ENCODE measurements around the gene TTC32. TPM values are rescaled to one million over a fixed set of nuclear protein-coding genes. Genes with fewer than 3 reads are reported as not detected.

Gene TTC32
- total and polyA plus RNA-seq, 2 experiments from 2014 or later = 4.6 to 17.0 TPM

GRCh38 chr2:19942199-19942598, 40.4 kb upstream of the TTC32 start:
- Histone ChIP-seq H3K4me2 (no peak overlapping the region), H3K79me2 (replicated peaks; ENCODE audit: insufficient read depth) (no peaks in the 10 kb centered on the region), H3K9me2 (ENCODE audit: insufficient read depth) (no peaks in the 10 kb centered on the region), H4K20me1 (replicated peaks; ENCODE audit: insufficient read depth) (no peaks in the 10 kb centered on the region; the same call in 1 of the 2 replicates), H3K4me3 (no peak overlapping the region), H3K27me3 (ENCODE audit: insufficient read depth) (no peaks in the 10 kb centered on the region), H3F3A (replicated peaks; ENCODE audit: low read depth) (no peaks in the 10 kb centered on the region), H2AFZ (no peak overlapping the region), H3K27ac (ENCODE audit: low read depth) (no peak overlapping the region), H3K36me3 (ENCODE audit: insufficient read depth) (peaks cover 10% of the 10 kb centered on the region; the same call in 1 of the 2 replicates), H3K4me1 (ENCODE audit: insufficient read depth) (peaks cover 29% of the 10 kb centered on the region)
- Mint-ChIP-seq H3K4me1 (peaks cover 29% of the 10 kb centered on the region), H3K36me3 (ENCODE audit: low read depth) (peaks cover 13% of the 10 kb centered on the region; the same call in 2 of the 3 replicates), H3K27me3 (ENCODE audit: insufficient read depth, low read depth, poor library complexity) (no peaks in the 10 kb centered on the region), H3K27ac (no peak overlapping the region), H3K9me3 (no peaks in the 10 kb centered on the region), H3K4me3 (no peak overlapping the region)
- no peak for DNase-seq (ENCODE audit: low spot score)
- ATAC-seq = no peak
- TF ChIP-seq ETS1 (IDR thresholded peaks at IDR 0.05) = no peak
- no peak for TF ChIP-seq NANOG (IDR thresholded peaks at IDR 0.05; ENCODE audit: borderline replicate concordance)
- no peak for TF ChIP-seq CTCF (conservative IDR thresholded peaks at IDR 0.05; ENCODE audit: low read depth in 2 of 2)
- TF ChIP-seq EZH2 (IDR thresholded peaks at IDR 0.05; ENCODE audit: low read depth, unreplicated experiment) = no peak
- TF ChIP-seq REST (IDR thresholded peaks at IDR 0.05; ENCODE audit: unreplicated experiment) = no peak
- no peak for TF ChIP-seq JUNB (IDR thresholded peaks at IDR 0.05; ENCODE audit: unreplicated experiment)
- TF ChIP-seq CREB1 (CRISPR knock-in tag; IDR thresholded peaks at IDR 0.05; ENCODE audit: low read depth) = no peak
- no peak for TF ChIP-seq STAT1 (IDR thresholded peaks at IDR 0.05; ENCODE audit: unreplicated experiment)
- no peak for TF ChIP-seq ZNF114 (CRISPR knock-in tag; IDR thresholded peaks at IDR 0.05)
- no peak for TF ChIP-seq ZNF331 (CRISPR knock-in tag; IDR thresholded peaks at IDR 0.05; ENCODE audit: low read depth)
